Fibroblast of gingiva (primary cell): ENCODE results near the gene DLGAP1.
"Not testable (repeated sequence)": the region's sequence is repeated elsewhere in the genome, so short reads cannot be mapped to it uniquely, and the experiment has no call there.

ENCODE experiments used
- DNase-seq: peaks from one replicate; pipeline ENCODE4 v3.0.0-alpha.2; 2011; ENCODE audit warnings: low read depth

The DLGAP1 gene

GRCh38 chr18:3720818-3721545, 734.1 kb downstream of the DLGAP1 start:
- DNase-seq: no peak

DNA sequence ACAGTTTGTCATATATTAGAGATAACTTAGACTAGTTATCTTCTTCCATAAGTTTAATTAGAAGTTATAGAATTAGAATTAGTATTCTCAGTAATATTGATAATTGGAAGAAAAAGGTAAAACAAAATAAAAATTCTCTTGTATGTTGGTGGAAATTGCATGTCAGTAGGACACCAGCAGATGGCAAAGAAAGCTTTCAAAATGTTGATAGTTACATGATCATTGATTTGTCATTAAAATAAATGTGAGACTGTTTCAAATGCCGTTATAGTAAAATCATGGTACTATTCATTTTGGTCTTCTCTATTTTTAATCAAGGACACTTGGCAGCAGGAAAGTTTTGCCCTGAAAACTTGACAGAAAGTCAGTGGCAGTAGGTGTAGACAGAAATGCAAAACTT, 734.9 kb downstream of the DLGAP1 start:
- no peak for DNase-seq

DNA sequence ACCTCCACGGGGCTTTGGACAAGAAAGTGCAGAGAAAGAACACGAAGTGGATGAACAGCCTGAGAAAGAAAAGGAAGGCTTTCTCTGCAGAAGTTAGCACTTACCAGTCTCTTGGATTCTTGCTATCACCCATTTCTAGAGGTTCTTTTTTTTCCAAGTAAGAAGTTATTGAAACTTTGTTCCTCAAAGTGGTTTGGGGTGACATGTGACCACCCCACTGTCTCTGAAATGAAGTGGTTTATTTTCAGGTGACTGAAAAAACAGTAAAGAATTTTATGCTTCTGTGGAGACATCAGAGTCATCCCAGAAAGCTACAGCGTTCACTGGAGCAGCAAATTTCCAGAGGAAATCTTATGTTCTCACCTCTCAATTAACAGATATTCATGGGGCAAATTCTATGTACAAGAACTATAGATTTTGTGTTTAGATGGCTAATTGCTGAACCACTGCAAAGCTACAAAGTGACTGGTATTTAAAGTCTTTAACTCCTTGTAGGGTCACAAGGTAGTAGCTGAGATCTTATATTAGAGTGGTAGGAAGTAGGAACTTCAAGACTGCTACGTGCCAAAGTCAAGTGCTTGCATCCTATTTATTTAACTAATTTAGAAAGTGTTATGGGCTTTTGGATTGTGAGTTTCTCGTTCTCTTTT, 737.6 kb downstream of the DLGAP1 start:
- no peak for DNase-seq

GRCh38 chr18:3716116-3716660, 738.9 kb downstream of the DLGAP1 start:
- DNase-seq: no peak

DNA sequence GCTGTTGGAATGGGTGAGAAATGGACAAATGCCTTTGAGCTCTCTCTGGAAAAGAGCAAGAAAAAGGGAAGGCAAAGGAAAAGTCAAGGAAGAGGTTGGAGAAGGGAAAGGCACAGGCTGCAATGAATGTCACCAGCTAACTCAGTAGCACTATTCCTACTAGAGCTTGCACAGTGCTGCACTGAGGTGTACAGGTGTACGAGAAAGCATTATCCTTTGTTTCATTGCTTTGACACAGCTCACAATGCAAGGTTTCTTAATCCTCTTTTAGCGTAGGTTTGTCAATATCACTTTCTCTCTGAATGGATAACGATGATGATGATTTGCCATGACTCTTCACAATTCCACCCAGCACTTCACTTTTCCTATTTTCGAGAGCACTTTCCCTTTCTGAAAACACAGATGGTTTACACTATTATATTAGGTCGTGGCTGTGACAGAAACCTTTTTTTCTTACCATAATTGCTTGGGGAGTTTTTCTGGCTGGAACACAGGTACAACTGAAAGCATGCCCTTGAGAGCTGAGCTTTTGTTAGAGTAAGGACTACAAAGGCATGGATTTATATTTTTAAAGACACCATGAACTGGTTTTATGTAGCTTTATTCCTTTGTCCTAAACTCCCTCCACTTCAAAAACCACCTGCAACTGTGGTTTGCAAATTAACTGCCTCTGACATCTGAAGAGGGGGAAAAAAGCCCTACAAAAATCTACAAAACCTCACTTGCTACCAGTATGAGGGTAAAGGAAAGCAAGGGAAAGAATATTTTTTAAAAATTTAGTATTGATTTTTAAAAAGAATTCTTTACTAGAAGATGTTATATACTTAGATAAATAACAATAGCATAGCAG, 739.7 kb downstream of the DLGAP1 start:
- no peak for DNase-seq

GRCh38 chr18:3713708-3714107, 741.4 kb downstream of the DLGAP1 start:
- DNase-seq: no peak

DNA sequence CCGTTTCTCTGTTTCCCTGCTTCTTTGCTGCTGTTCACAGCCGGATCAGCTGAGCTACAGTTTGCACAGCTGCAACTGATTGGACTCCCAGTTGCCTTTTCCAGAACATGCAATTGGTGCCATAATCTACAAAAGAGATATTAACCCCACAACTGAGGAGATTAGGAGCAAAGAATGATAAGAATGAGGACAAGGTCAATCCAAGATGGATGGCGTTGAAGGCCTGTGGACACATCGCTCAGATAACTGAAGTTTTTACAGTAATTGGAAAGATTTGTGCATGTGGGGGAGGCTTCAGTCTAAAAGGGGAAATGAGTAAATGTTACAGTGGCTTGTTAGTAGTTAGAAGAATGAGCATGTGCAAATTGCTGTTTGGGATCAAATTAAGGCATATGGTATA, 741.9 kb downstream of the DLGAP1 start:
- DNase-seq: no peak

DNA sequence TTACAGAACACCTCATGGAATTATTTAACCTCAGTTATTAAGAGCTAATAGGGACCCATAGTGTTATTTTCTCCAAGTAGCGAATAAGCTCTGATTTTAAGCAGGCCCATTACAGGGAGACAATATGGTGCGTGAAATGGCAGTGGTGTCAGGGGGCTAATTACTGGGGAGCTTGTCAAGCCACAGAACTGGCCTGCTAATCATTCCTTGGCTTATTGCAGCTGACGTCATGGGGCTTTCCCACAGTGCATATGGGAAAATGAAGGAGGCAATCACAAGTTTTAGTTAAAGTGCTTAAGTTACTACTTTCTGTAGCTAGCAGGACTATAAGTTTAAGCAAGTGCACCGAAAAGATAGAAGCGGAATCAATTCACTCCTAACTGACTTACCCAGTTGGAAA, 742.6 kb downstream of the DLGAP1 start:
- DNase-seq: no peak

DNA sequence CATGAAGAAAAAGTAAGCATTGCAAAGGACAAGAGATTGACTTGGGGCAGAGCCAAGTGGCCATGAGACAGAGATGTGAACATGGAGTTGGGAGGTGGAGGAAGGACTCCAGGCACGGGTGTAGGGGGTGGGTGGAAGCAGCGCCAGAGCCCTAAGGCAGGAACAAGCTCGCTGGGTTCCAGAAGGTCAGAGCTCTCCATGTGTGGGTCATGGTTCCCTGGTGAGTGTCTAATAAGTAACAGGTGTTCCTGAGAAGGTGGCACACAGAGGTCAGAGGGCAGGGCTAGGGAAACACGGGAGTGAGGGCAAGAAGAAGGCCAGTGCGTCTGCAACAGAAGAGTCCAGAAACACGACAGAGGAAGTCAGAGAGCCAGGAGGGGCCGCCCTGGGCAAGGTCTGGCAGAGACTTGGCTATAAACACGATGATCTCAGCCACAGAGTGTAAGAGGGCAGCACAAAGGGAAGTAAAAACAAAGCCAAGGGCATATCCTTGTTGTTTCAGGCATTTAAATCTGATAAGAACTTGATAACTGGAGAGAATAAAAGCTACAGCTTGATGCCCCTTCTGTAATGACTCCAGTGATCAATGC, 744.3 kb downstream of the DLGAP1 start:
- no peak for DNase-seq

- no peak for DNase-seq
These were observed 745.9 kb downstream of the DLGAP1 start for GRCh38 chr18:3709205-3709604.

DNA sequence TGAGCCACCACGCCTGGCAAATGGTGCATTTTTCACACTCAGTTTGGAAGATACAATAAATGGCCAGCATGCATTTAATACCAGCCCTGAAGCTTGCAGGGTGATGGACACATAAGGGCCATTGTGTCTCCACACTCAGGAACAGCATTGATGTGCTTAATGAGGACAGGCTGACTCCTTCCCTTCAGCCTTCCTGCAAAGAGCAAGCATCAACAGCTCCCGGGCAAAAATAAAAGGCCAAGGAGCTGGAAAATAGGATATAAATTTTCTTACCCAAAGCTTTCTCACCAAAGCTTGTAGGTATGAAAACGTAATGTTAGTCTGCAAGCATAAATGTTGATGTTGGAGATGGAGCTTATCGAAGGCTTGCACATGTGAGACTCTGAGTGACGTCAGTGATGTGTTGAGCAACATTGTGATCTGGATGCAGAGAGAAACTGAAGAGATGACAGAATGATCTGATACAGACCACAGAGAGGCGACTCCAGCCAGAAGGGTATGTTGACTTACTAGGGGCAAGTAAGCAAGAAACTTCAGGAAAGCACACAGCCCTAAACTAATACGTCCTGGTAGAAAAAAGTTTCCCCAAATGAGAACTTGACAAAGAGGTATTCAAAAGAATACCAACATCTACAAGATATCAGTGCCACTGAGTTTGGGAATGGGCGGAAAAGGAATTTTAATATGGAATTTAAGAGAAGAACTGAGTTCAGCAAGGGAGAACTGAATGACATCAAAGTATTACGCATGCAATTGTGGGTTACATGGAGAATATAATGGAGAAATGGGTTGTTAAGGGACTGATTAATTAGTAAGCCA, 748.6 kb downstream of the DLGAP1 start:
- DNase-seq: no peak

DNA sequence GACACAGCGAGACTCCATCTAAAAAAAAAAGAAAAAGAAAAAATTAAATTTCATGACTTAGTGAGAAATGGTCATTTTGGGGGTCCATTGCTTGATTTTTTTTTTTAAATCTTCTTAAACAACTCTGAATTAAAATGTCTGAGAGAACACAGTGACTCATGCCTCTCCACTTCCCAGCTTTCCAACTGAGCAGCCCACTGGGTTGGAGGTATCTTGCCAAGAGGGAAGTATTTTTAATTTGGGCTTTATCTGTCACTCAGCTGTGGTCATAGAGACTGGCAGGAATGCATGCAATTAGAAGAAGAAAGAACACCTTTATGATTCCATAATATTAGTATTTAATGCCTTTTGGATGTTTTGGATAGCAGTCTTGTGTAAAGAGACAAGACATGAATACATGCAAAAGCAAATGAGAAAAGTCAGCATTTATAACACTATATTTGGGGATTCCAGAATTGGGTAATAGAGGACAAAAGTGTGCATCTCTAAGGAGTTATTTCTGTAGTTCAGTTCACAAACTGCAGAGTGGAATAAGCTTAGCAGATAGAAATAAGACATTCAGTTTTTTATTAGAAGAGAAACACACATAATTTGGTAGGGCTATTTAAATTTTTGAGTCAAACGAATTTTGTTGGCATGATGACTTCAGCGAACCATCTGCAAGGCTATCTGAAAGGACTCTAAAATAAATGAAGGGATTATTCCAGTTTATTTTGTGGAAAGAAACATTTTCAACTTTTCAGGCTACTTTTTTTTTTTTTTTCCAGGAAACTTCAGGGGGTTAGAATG, 750.4 kb downstream of the DLGAP1 start:
- no peak for DNase-seq

- DNase-seq: peak; percentile 45
These were observed 751.4 kb downstream of the DLGAP1 start for GRCh38 chr18:3703732-3704176.

DNA sequence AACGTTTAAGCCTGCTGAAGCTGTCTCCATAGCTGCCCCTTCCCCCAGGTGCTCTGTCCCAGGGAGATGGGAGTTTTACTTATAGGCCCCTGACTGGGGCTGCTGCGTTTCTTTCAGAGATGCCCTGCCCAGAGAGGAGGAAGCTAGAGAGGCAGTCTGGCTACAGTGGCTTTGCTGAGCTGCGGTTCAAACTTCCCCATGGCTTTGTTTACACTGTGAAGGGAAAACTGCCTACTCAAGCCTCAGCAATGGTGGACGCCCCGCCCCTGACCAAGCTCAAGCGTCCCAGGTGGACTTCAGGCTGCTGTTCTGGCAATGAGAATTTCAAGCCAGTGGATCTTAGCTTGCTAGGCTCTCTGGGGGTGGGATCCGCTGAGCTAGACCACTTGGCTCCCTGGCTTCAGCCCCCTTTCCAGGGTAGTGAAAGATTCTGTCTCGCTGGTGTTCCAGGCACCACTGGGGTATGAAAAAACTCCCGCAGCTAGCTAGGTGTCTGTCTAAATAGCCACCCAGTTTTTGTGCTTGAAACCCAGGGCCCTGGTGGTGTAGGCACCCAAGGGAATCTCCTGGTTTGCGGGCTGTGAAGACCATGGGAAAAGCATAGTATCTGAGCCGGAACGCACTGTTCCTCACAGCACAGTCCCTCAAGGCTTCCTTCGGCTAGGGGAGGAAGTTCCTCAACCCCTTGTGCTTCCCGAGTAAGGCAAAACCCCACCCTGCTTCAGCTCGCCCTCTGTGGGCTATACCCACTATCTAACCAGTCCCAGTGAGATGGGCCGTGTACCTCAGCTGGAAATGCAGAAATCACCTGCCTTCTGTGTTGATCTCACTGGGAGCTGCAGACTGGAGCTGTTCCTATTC, 755.2 kb downstream of the DLGAP1 start:
- DNase-seq: not testable (repeated sequence)

GRCh38 chr18:3694030-3694778, 760.9 kb downstream of the DLGAP1 start:
- DNase-seq: not testable (repeated sequence)

DNA sequence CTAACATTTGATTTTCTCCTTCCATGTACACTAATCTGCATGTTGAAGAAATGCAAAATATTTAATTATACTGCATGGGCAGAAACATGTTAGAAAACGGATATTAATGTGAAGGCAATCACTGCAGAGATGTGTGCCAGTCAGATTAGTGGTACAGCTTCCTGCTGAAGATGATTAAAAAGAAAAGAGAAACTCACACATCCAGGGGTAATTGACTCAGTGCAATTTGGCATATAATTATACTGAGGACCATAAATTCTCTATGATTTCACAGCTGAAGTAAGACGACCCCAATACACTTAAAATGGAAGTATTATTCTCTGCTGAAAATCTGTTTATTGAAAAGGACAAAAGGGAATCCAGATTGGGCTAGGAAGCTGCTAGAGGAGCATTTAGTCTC, 761.7 kb downstream of the DLGAP1 start:
- no peak for DNase-seq

DNA sequence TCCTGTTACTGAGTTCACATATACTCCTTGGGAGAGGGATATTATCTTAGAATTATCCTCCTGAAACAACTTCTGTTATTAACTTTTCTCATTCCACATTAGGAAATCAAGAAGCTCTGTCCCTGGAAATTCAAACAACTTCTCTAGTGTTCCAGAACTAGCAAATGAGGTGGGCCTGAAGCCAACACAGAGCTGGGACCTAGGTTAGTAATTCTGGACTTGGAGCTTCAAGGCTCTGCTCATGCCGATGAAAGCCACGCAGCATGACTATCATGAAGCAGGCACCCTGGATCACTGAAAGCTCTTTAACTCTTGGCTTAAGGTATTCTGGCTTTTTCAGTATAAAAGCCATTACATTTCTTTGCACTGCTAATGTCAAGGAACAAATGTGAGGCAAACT, 762.4 kb downstream of the DLGAP1 start:
- DNase-seq: no peak

GRCh38 chr18:3692113-3692621, 762.9 kb downstream of the DLGAP1 start:
- no peak for DNase-seq

- no peak for DNase-seq
These were observed 763.4 kb downstream of the DLGAP1 start for GRCh38 chr18:3691705-3692104.
